ENCODE results near the gene MAPRE3.
"Not testable (repeated sequence)": the region's sequence is repeated elsewhere in the genome, so short reads cannot be mapped to it uniquely, and the experiment has no call there.

The MAPRE3 gene

DNA sequence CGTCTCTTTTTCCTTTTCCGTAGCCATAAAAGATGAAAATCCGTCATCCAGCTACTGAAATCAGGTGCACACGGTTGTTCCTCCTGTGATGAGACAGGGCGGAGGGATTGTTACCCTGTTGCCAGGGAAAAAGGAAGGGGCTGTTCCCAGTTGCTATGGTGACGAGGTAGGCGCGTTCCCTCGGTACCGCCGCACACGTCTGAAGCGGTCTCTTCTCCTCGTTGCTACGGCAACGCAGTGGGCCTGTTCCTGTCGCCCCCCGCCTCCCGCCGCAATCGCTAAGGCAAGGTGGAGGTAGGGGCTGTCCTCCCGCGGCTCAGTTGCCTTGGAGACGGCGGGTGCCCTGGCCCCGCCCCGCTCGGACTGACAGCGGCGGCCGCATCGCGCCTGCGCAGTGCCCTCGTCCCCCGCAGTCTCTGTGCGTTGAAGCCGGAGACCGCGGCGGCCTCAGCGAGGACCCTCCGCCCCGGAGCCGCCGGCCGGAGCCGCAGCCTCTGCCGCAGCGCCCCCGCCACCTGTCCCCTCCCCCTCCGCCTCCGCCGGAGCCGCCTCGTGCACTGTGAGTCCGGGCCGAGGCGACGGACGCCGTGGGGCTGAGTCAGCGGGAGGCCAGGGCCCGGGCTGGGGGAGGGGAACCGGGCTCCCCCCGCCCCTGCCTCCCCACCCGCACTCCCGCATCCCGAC lies at the start of gene MAPRE3:
Gene MAPRE3, plus strand, starts transcription at position 394 of the 684 bp plus-strand sequence. CDS start 51,582 bp downstream, outside the sequence.
- peak; percentile 71 for DNase-seq

DNA sequence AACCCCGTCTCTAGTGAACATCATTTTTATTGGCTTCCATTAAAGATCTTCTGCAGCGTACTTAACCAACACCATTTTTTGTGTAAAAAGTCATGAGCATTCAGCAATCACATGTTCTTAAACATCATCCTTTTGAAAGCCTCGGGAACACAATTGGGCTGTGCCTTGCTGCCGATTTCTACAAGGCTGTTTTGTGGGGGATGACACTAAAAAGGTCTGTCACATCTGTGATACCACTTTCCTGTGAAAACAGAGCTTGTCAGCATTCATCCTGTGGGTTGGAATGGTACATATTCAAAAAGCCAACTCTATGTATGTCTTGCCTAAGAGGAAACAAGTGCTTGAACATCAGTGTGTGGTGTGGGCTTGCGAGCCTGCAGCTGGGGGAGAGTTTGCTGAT lies 49.1 kb upstream of the MAPRE3 start:
- DNase-seq = no peak

GRCh38 chr2:26922405-26923188 lies 47.8 kb upstream of the MAPRE3 start:
- DNase-seq = peak; percentile 9

GRCh38 chr2:26923189-26923466 lies 47.3 kb upstream of the MAPRE3 start:
- DNase-seq = not testable (repeated sequence)

GRCh38 chr2:26924731-26925099 lies 45.7 kb upstream of the MAPRE3 start:
- DNase-seq = no peak

GRCh38 chr2:26925100-26925791 lies 45.2 kb upstream of the MAPRE3 start:
- no peak for DNase-seq

GRCh38 chr2:26927221-26927620 lies 43.2 kb upstream of the MAPRE3 start:
- no peak for DNase-seq

GRCh38 chr2:26932974-26933373 lies 37.5 kb upstream of the MAPRE3 start:
- no peak for DNase-seq

- DNase-seq = no peak
These were observed 36.8 kb upstream of the MAPRE3 start for GRCh38 chr2:26933431-26934334.

GRCh38 chr2:26934335-26934724 lies 36.1 kb upstream of the MAPRE3 start:
- no peak for DNase-seq

GRCh38 chr2:26934985-26935384 lies 35.5 kb upstream of the MAPRE3 start:
- DNase-seq = no peak

GRCh38 chr2:26936855-26937254 lies 33.6 kb upstream of the MAPRE3 start:
- DNase-seq = no peak

- DNase-seq = no peak
These were observed 31.9 kb upstream of the MAPRE3 start for GRCh38 chr2:26938399-26939118.

DNA sequence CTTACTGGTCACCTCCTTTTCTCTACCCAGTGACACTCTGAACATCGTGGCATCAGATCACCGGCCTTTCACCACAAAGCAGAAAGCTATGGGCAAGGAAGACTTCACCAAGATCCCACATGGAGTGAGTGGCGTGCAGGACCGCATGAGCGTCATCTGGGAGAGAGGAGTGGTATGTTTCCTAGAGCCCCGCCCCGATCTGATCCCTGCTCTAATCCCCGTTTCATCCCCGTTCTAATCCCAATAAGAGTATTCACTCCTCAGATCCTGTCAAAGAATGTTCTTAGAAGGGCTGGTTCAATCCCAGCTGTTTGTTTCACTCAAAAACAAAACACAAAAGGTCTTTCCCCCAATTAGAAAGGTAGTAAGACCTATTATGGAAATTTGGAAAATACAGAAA lies 30.4 kb upstream of the MAPRE3 start:
- no peak for DNase-seq

DNA sequence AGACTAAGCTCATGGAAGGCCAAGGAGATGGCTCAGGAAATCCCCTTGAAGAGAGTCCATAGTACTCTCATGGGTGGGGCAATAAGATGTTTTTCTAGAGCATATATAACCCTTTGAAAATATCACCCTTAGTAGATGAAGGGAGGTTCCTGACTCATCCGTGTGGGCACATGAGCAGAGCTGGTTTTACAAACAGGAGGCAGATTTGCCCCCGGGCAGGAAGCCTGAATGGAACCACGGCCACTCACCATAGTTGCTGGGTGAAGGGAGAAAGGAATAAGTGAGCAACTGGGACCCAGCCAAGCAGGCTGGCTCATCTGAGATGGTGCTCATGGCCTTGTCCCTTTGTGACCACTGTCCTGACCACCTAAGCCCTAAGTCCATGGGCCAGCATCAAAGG lies 29.0 kb upstream of the MAPRE3 start:
- DNase-seq = no peak

DNA sequence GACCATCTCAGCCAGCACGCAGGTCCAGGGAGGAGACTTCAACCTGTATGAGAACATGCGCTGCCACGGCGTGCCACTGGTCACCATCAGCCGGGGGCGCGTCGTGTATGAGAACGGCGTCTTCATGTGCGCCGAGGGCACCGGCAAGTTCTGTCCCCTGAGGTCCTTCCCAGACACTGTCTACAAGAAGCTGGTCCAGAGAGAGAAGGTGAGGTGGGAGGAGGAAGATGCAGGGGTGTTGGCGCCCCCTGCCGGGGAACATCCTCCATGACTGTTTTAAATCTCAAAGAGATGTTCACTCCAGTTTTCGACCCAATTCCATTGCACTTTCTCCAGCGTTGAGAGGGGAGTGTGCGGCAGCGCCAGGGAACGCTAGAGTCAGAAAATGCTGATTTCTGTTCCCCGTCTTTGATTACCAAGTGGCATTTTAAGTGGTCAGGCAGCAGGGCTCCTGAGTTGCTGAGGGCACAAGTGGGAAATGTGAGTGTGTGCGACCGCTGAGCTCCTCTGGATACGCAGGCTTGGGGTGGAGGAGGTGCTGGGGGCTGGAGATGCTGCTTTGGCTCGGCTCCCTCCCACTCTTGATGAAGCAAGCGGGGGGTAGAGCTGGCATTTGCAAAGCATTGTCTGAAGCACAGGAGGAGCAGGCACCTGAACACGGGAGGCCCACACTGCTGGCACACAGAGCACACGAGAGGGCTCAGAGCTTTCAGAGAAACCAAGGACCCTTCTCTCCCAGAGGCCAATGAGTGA lies 27.7 kb upstream of the MAPRE3 start:
- DNase-seq = peak; percentile 47

- DNase-seq = no peak
These were observed 24.3 kb upstream of the MAPRE3 start for GRCh38 chr2:26945991-26946750.

DNA sequence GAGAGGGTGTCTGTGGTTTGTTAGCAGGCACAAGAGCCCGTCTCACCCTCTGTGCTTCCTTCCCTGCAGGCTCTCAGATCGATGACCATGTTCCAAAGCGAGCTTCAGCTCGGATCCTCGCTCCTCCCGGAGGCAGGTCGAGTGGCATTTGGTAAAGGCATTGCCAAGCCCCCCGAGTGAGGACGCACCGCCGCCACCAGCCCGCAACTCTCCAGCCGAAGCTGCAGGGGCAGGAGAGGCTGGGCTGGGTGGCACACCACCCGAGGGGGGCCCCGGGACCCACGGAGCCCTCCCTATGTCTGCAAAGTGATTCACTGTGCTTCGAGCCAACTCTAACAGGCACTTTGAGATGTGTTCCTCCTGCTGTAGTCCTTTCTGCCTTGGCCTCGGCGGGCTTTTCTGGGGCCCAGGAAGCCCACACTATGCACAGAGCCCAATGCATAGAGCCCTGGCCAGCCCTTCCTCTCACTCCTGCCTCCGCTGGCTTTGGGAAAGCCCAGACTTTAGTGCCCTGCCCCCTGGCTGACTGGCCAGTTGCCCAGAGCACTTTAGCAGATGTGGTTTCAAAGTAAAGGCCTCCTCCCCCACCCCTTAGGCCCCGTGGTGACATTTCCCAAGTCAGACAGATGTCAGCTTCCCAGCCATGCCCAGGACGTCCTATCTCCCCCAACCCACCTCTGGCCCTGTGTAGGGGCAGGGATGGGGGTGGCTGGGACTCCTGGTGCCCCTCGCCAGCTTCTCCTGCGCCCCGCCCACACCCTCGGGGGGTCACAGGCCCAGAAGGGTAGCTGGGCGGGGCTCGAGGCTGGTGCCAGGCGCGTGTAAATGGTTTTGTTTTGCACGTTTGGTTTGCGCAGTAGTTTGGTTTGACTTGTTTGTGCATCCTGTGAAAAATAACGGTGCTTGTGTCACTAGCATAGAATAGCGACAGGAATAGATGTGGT lies 23.3 kb upstream of the MAPRE3 start:
- peak; percentile 80 for DNase-seq

DNA sequence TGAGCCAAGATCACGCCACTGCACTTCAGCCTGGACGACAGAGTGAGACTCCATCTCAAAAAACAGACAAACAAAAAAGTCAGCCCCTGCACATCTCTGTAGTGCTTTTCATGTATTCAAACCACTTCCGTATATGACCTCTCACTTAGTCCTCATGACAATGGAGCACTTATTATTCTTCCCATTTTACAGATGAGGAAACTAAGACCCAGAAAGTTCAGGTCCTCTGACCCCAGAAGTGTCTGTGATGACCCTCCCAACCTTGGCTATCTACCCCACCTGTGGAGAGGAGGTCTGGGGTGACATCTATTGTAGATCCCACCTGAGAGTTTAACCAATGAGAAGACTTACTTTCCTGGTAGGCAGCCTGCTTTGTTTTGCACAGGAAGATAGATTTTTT lies 21.6 kb upstream of the MAPRE3 start:
- no peak for DNase-seq

DNA sequence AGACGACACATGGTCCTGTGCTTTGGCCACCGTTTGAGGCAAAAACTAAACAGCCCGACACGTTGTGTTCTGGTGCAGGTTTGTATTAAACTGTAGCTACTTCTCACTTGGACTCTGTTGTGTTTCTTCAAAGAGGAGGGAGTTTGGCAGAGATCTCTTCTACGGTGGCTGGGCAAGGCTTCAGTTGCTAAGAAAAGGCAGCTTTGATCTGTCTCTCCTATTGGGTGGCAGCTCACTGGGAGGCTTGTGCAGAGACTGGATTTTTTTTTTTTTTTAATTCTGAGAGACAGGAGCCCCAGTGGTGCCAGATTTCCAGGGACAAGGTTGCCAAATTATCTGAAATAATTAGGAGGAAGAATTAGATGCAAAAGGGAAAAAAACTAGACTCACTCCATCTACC lies 20.2 kb upstream of the MAPRE3 start:
- DNase-seq = no peak
